NCI-H146 treated with DMSO at 0.1 percent for 48 hours (cell line): ENCODE data around the gene CHN1.

Source experiments
- DNase-seq: peaks from one replicate; lab custom pipeline; 2025; ENCODE audit not compliant: unreplicated experiment; lab: John Stamatoyannopoulos, UW

Gene CHN1

DNA sequence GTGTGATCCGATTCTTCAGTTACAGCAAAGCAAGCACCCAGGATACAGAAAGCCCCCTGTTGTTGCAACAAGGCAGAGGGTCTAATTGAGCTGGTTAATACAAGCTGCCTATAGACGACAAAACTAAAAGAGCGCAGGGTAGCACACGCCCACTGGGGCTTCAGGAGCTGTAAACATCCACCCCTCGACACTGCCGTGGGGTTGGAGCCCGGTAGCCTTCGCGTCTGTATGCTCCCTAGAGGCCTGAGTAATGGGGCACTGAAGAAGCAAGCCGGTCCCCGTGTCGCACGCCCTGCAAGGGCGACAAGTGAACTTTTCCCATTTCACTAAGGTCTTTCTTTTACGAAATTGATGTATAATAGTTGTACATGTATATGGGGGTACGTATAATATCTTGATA lies 216.2 kb downstream of the CHN1 start:
- no peak for DNase-seq

DNA sequence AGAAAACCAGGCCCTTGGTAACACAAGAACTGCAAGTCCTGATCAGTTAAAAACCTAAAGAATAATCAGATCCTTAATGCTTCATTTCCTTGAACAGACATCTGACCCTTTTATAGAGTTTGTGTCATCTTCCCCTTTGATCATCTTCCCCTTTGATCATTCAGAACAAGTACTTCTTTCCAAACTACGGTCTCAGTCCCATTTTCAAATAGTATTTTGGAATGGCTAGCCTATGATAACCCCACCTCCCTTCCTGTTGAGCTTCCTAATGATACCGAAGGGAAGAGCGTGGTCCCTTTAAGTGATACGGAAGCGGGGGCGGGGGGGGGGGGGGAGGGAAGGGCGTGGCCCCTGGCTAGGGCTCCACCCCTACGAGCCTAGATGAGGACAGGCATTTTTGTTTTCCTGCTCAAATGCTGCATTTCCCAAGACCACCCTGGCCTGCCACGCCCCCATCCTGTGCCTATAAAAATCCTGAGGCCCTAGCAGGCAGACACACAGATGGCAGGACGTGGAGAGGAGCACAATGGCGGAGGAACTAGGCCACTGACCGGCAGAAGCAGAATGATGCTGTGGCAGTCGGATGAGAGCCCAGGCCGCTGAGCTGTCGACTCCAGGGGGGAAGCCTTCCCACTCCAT lies 216.8 kb downstream of the CHN1 start:
- no peak for DNase-seq

DNA sequence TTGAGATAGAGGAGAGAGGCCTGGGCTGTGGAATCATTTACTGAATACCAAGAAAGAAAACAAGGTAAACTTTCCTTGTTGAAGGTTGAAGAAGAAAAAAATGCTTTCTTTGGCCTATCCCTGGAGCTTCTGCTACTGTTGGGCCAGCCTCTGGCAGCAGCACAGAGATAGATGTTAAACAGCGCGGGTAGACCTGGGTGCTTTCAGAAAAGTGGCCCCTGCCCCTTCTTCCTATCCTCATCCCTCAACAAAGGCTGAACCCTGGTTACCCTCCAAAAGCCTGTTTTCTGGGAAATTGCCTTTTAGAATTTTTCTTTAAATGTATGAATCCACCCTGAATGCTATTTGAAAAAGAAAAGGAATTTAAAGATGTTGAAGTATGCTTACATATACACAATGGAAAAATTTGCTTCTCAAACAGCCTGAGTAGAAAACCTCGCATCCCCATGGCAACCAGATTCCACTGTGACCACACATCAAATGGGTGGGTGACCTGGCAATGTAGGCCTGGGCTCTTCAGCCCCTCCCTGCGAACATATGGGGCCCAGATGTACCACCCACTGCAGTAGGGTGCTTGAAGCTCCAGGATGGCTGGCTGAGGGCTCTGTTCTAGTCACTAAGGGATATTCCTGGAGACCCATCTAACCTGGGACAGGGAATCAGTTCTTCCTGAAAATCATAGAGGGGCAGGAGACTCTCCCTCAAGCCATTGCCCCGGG lies 217.5 kb downstream of the CHN1 start:
- DNase-seq: no peak

DNA sequence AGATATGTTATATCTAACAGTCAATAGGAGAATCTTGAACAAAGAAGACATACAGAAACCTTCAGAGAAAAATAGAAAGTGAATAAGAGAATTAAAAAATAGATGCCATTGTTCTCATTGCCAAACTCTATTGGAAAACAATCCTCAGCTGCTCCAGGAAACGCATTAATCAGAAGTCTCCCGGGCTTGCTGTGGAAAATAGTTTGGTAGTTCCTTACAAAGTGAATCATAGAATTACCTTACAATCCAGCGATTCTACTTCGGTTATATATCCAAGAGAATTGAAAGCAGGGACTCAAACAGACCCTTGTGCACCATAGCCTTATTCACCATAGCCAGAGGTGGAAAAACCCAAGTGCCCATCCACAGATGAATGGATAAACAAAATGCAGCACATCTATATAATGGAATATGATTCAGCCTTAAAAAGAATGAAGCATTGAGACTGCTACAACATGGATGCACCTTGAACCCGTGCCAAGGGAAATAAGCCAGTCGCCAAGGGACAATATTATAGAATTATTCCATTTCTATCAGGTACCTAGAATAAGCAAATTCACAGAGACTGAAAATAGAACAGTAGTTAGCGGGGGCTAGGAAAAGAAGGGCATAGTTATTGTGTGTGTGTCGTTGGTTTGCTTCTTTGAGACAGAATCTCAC lies 219.0 kb downstream of the CHN1 start:
- DNase-seq: no peak

DNA sequence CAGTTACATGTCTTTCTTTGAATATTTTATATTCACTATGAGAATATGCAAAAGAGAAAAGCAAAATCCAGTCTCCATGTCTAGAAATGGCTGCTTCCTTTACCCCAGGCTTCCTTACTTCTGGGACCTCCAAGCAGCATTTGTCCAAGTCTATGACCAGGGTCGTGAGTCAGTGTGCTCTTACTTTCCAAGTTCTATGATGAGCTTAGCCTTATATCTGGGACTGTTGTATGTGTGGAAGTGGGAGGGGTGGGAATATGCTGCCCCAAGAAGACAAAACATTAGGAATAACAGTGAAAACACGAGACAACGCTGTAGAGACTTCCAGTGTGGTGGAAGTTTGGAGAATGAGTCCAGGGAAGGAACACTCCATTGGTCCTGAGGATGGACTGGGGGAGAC lies 219.7 kb downstream of the CHN1 start:
- no peak for DNase-seq

DNA sequence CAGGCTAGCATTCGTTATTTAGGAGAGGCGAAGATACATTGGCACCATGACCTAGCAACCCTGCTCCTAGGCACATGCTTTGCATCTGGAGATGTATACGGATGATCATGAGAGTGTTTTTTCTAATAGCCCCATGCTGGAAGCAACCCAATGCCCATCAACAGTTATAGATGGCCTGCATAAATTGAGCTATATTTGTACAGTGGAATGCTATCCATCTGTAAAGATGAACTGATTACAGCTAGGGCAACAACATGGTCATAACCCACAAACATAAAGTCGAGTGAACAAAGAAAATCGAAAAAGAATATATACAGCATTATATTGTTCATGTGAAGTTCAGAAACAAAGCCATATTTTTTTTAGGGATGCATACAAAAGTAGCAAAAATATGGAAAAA lies 220.3 kb downstream of the CHN1 start:
- no peak for DNase-seq

DNA sequence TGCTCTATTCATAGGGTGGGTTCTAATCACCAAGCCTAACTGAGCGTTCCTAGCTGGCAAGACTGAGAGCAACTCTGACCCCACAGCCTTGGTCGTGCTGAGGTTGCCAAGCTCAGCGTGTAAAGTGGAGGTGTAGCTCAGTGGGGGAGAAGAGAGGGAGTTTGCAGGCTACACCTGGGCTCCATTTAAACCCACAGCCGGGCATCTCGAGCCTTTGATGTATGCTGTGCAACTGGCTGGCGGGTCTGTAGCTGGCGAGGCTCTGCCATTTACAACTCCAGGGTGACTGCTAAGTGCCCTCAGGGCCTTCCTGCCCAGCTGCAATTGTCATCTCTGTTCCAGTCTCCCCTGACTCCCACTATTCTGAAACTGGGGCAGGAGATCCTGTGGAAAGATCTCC lies 220.9 kb downstream of the CHN1 start:
- DNase-seq: no peak

DNA sequence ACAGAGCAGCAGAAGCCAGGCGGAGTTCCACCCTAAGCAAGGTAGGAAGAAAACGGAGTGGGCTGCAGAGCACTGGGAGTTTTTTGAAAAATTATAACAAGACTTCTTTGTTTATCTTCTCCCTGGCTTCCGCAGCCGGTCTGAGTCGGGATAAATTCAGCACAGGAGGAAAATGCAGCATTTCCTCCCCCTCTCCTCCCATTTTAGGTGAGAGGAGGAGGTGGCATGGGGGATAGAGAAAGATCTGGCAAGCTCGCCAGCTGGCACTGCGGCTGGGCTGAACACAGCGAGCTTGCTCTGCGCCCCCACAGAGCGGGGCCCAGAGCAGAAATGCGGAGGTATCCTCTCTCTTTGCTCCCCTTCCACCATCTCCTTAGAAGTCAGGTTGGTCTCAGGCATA lies 223.2 kb downstream of the CHN1 start:
- no peak for DNase-seq

DNA sequence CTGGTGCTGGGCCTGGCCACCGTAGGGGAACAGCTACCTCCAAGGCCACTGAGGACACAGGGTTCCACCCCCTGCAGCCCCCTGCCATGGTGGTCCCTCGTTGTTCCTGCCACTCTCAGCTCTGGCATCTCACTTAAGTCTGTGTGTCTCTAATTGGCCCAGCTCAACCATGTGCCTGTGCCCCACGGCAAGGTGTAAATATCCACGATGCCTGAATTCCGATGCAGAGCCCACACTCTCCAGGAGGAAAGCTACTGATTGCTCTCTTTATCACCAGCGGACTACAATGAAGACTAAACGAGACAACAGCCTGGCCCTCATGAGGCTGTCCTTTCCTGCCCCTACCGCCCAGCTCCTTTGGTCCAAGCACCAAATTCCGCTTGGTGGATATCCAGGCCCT lies 223.9 kb downstream of the CHN1 start:
- no peak for DNase-seq

DNA sequence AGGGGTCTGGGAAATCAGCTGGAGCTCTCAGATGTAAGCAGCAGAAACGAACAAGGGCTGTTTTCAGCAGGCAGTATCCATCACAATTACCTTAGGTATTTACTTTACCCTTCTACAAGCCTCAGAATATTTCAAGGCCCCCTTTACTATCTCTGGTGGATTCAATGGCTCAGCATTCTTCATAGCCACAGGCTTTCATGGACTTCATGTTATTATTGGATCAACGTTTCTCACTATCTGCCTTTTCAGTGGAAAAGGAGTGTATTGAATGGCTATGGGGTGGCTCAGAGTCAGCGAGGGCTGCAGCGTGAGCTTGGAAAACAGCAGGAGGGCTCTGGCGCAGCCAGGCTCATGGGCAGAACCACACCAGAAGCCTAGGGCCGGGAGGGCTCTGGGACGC lies 224.3 kb downstream of the CHN1 start:
- DNase-seq: no peak

DNA sequence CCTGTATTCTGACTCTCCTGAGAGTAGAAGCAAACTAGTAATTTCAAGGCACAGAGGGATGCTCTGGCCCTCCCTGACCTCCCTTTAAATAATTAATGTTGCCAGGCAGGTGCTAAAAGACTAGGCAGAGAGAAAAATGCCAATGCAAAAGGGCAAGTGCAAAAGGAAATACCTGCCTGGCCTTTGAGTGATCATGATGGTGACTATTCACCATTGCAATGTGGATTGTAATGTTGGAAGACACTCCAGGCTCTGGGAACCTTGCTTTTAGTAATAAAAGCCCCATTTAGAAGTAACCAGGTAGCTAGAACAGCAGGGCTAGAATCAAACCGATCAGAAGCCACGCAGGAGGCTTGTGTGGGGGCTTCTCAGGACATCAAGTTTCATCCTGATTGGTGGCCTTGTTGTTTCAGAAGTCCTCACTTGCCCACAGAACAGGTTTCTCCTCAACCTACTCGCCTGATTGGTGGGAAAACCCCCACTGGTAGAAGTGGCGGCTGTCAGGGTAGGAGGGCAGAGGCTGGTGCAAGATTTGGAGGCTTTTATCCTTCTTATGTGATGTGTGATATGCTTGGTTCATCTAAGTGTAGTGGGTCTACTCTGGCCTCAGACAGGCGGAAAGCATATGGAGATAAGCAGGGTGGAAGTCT lies 224.9 kb downstream of the CHN1 start:
- DNase-seq: no peak

DNA sequence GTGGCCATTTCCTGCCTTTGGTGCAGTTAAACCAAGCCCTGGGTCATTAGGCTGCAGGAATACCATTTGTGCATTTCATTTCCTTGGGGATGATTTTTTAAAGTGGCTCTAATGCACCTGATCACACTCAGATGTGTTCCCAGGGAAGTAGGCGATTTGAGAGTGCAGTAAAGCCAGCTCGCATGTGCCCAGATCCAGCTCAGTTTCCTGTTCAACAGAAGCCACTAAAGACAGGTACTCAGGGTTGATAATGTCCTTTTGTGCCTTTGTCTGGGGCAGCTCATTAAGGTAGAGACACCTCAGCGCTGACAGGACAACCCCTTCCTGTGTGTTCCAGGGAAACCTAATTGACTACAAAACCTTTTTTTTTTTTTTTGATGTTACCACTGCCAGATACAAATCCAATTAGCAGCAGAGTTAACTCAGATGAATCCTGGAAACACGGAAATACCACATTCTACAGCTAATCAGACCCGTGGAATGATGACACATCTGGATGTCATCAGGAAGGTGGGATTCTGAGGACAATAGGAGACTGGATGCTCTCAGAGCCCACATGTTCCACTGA lies 225.7 kb downstream of the CHN1 start:
- DNase-seq: no peak

DNA sequence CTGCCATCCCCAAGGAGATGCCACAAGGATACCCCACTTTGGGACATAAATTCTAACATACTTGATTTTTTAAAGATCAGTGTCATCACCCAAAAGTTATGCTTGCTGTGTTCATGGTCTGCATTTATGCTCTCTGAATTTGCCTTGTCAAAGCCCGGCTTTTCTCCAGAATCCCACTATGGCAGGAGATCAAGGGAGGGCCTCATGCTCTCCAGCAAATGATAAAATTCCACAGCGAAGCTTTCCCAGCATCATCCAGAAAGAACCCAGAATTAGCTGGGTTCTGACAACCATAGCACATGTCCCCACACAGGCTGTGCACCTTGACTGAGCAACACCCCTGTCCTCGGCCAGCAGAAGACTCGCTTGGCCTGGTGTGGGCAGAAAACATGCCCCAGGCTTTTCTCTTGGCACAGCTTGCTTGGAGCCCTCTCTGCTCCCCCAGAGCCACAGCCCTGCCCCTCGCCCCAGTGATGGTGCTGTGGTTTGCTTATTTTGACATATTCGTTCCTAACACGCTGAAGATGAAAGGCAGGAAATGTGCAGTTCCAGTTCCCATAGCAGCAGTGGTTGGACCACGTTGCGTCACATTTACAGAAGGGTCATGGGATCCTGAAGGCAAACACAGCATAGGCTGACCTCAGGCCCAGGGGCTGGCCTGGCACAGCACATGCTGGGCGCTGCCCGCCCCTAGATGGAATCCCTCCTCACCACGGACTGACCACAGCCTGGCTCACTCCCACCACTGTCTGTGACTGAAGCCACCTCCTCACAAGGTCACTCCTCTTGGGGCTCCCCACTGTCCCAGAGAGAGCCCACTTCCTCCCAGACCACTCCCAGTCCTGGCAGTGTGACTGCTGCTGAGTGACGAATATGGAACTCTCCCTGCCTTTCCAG lies 226.8 kb downstream of the CHN1 start:
- no peak for DNase-seq

DNA sequence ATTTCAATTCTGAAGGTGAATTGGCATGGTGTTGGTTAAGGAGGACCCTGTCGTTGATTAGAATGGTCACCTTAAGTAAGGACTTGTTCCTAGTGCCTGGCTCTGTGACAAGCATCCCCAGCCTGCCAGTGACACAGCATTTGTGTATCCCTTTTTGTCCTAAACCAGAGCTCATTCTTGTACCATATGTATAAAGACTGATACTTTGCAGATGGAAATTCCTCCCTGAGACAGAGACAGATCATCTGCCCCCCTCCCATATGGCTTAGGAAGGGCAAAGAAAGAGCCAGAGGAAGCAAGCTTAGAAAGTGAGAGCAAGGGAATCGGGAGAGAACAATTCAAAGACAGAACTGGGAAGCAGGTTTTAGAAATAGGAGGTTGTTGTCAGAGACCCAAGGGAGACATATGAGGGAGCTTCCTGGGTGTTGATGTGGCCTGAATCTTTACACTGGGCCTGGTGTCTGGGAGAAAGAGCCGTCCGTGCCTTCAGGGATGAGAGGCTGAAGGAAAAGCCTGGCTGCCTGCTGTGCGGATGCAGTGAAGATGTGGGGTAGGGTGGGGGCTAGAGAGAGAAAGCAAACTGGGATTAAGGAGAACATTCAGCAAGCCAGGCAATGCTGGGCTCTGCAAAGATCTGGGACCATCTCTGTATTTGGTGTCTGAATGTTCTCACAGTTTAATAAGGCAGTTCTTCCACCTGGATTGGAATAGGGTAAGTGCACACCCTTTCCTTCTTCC lies 227.7 kb downstream of the CHN1 start:
- DNase-seq: no peak

DNA sequence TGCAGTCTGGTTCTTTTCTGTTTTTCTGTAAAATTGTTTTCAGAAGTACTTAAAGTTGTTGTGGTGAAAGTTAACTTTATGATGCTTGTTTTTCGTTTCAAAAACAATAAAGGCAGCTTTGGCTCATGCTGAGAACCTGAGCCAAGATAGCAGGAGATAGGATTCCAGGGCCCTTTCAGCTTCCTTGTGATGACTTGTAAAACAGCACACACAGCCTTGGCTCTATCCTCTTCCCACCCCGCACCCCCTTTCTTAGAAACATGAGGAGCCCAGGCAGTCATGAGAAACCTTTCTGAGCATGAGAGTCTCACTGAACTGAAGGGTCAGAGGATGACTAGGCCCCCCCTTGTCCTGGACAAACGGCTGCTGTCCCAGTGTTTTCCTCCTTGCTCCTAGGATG lies 228.5 kb downstream of the CHN1 start:
- no peak for DNase-seq

DNA sequence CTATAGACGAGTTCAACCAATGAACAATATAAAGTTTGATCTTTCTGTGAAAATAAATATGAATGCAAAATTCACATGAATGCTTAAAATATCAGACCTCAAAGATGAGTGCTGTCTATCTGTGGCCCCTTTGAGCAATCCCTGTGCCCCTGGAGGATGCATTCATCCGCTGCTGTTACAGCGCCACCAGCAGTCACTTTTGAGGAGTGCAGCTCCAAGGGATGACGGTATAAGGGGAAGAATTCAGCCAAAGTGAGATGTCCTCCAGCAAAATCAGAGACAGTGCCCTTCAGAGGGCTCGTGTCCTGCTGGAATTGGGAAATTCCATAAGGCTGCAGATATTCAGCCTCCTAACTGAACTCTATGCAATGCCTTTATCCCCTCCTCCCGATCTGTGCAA lies 229.0 kb downstream of the CHN1 start:
- no peak for DNase-seq

DNA sequence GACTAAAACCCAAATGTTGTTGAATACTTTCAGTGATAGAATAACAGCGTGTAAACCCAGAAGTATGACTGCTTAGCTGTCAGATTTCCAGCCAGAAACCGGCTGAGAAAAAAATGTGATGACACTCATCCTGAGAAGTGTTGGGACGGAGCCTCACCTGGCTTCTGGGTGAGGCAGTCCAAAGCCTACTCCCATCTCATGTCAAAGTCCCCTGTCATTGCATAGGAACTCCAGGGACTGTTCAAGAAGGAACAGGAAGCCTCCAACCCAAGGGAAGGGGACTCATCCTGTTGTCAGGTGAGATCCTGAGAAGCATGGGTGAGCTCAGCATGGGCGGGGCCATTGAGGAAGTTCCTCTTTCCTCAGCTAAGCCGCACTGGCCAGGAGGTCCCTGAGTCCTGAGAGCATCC lies 229.6 kb downstream of the CHN1 start:
- no peak for DNase-seq

DNA sequence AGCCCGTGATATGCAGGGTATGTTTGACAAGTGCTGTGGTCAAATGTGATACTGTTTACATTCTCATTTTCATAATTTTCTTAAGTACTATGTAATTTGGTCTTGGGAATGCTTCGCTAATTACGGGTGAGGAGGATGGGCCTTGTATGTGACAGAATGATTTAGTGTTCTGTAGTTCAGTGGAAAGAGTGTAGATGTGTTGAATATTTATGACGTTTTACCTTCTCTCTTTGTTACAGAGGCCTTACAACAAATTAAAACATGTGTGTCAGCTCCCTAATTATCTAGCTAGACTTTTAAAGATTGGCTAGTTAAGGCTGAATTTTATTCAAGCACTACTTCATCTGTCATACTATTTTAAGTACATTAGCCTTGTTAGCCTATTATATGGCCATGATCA lies 230.3 kb downstream of the CHN1 start:
- peak; percentile 43 for DNase-seq

DNA sequence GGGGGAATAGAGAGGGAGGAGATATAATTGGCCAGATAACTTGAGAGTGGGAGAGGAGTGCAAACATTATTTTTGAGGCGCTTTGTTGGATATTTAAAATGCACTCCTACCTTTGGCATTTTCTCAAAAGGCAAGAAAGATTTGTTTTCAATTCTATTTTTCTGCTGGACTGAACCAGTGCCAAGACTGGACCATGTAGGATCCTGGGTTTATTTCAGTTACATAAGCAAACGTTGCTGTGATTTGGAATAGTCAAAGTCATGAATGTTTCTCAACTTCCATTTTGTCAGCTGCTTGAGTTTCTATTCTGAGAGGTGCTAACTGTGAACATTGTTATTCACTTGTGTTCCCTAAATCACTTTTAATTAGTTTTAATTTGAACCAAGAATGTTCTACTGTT lies 232.0 kb downstream of the CHN1 start:
- no peak for DNase-seq

DNA sequence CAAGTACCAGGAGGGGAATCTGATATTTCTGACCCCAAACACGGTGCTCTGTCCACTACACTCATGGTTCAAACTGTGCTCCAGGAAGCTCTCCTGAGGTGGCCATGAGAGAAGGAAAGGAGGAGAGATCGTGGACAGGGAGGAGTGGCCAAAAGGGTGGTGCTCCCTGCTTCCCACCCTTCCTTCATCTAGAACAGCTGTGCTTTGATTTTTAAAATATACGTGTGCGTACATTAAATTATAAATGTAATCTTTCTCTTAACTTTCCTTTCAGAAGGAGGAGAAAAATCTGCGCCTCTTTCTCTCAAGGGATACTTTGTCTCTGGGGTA lies 232.7 kb downstream of the CHN1 start:
- DNase-seq: no peak
